H9 (cell line): Measurements from ENCODE around the gene MPC1. TPM values are rescaled to one million over a fixed set of nuclear protein-coding genes. Genes with fewer than 3 reads are reported as not detected.

Experiments
- DNase-seq: peaks from one replicate; pipeline ENCODE4 v3.0.0-alpha.2; 2017
- H2AFZ ChIP-seq: one replicate; pipeline ENCODE4 v1.6.1; 2013; ENCODE audit warnings: mild to moderate bottlenecking, low read length, control low read depth, moderate library complexity
- H2AK5ac ChIP-seq: 2 replicates; pipeline ENCODE4 v1.6.1; 2013; ENCODE audit warnings: low read length, control low read depth, mixed read lengths; ENCODE audit not compliant: insufficient read length
- H2BK120ac ChIP-seq: one replicate; pipeline ENCODE4 v1.6.1; 2013; ENCODE audit warnings: low read depth, mild to moderate bottlenecking, low read length, control low read depth, inconsistent platforms; ENCODE audit not compliant: poor library complexity, severe bottlenecking
- H2BK12ac ChIP-seq: 2 replicates; pipeline ENCODE4 v1.6.1; 2013; ENCODE audit warnings: low read length, control low read depth, mixed read lengths, low read depth; ENCODE audit not compliant: insufficient read length
- H2BK15ac ChIP-seq: 2 replicates; pipeline ENCODE4 v1.6.1; 2013; ENCODE audit warnings: low read depth, low read length, control low read depth
- H2BK20ac ChIP-seq: one replicate; pipeline ENCODE4 v1.6.1; 2013; ENCODE audit warnings: low read depth, mild to moderate bottlenecking, low read length, control low read depth, inconsistent platforms; ENCODE audit not compliant: poor library complexity, severe bottlenecking
- H2BK5ac ChIP-seq: 2 replicates; pipeline ENCODE4 v1.6.1; 2013; ENCODE audit warnings: low read length, control low read depth, mixed read lengths; ENCODE audit not compliant: insufficient read length
- H3K14ac ChIP-seq: 2 replicates; pipeline ENCODE4 v1.6.1; 2013; ENCODE audit warnings: low read length, control low read depth; ENCODE audit not compliant: insufficient read depth
- H3K18ac ChIP-seq: 2 replicates; pipeline ENCODE4 v1.6.1; 2013; ENCODE audit warnings: low read depth, mild to moderate bottlenecking, mixed read lengths, low read length, control low read depth; ENCODE audit not compliant: insufficient read length
- H3K23ac ChIP-seq: 2 replicates; pipeline ENCODE4 v1.6.1; 2013; ENCODE audit warnings: low read length, control low read depth, mixed read lengths, low read depth; ENCODE audit not compliant: insufficient read length
- H3K23me2 ChIP-seq: 2 replicates; pipeline ENCODE4 v1.6.1; 2013; ENCODE audit warnings: low read depth, mild to moderate bottlenecking, mixed read lengths, low read length, control low read depth; ENCODE audit not compliant: insufficient read length, poor library complexity, severe bottlenecking
- H3K27ac ChIP-seq: 2 replicates; pipeline ENCODE4 v1.5.1; 2013; ENCODE audit warnings: low read length, control low read depth, mixed read lengths, low read depth; ENCODE audit not compliant: insufficient read length
- H3K27me3 ChIP-seq: 2 replicates; pipeline ENCODE4 v1.6.1; 2013; ENCODE audit warnings: low read length, control low read depth, inconsistent platforms; ENCODE audit not compliant: insufficient read depth
- H3K4ac ChIP-seq: 2 replicates; pipeline ENCODE4 v1.6.1; 2013; ENCODE audit warnings: low read depth, mild to moderate bottlenecking, control low read depth, inconsistent platforms, low read length, moderate library complexity
- H3K4me1 ChIP-seq: 2 replicates; pipeline ENCODE4 v1.6.1; 2013; ENCODE audit warnings: low read length, control low read depth, inconsistent platforms; ENCODE audit not compliant: insufficient read depth
- H3K4me2 ChIP-seq: 2 replicates; pipeline ENCODE4 v1.6.1; 2013; ENCODE audit warnings: low read length, control low read depth, mixed read lengths; ENCODE audit not compliant: insufficient read length, insufficient read depth
- H3K56ac ChIP-seq: 2 replicates; pipeline ENCODE4 v1.6.1; 2013; ENCODE audit warnings: low read depth, mild to moderate bottlenecking, mixed read lengths, low read length, control low read depth; ENCODE audit not compliant: insufficient read length
- H3K79me1 ChIP-seq: 2 replicates; pipeline ENCODE4 v1.6.1; 2013; ENCODE audit warnings: low read depth, mild to moderate bottlenecking, moderate library complexity, low read length, control low read depth, inconsistent platforms; ENCODE audit not compliant: insufficient read depth, poor library complexity, severe bottlenecking
- H3K79me2 ChIP-seq: 2 replicates; pipeline ENCODE4 v1.6.1; 2013; ENCODE audit warnings: low read length, control low read depth, inconsistent platforms; ENCODE audit not compliant: insufficient read depth
- H3K9ac ChIP-seq: 2 replicates; pipeline ENCODE4 v1.6.1; 2013; ENCODE audit warnings: low read length, control low read depth, mixed read lengths; ENCODE audit not compliant: insufficient read length; ENCODE audit errors: extremely low read depth
- H3K9me3 ChIP-seq: one replicate; pipeline ENCODE4 v1.6.1; 2013; ENCODE audit warnings: low read depth, low read length, inconsistent platforms; ENCODE audit not compliant: control insufficient read depth
- H3T11ph ChIP-seq: one replicate; pipeline ENCODE4 v1.6.1; 2013; ENCODE audit warnings: mild to moderate bottlenecking, low read length, control low read depth, inconsistent platforms
- H4K20me1 ChIP-seq: one replicate; pipeline ENCODE4 v1.6.1; 2013; ENCODE audit not compliant: control insufficient read depth, insufficient read length, insufficient read depth
- H4K5ac ChIP-seq: 2 replicates; pipeline ENCODE4 v1.6.1; 2013; ENCODE audit warnings: low read depth, mild to moderate bottlenecking, mixed read lengths, low read length, control low read depth; ENCODE audit not compliant: insufficient read length
- H4K8ac ChIP-seq: replicated peaks from 2 replicates; pipeline ENCODE4 v1.6.1; 2013; ENCODE audit warnings: low read length, control low read depth, mixed read lengths, low read depth; ENCODE audit not compliant: insufficient read length
- H4K91ac ChIP-seq: 2 replicates; pipeline ENCODE4 v1.6.1; 2013; ENCODE audit warnings: low read depth, mild to moderate bottlenecking, moderate library complexity, mixed read lengths, low read length, control low read depth; ENCODE audit not compliant: insufficient read length
- H3K27ac Mint-ChIP-seq, 3 experiments: 2 replicates in 2 of 3; 3 replicates in 1 of 3; pipeline ENCODE4 v1.8.0; 2020 to 2021; ENCODE audit warnings: mixed read lengths in 3 of 3, mild to moderate bottlenecking in 1 of 3, moderate library complexity in 1 of 3
- H3K27me3 Mint-ChIP-seq: 2 replicates; pipeline ENCODE4 v1.8.0; 2021; ENCODE audit warnings: low read depth, mild to moderate bottlenecking, moderate library complexity, mixed read lengths
- H3K36me3 Mint-ChIP-seq, 3 experiments: 2 replicates in 2 of 3; 3 replicates in 1 of 3; pipeline ENCODE4 v1.8.0; 2020 to 2021; ENCODE audit warnings: low read depth in 3 of 3, mixed read lengths in 3 of 3; ENCODE audit not compliant: insufficient read depth in 1 of 3
- H3K4me1 Mint-ChIP-seq, 2 experiments: 2 replicates each; pipeline ENCODE4 v1.8.0; 2020; ENCODE audit warnings: mixed read lengths in 2 of 2
- H3K4me3 Mint-ChIP-seq, 2 experiments: 2 replicates in 1 of 2; 3 replicates in 1 of 2; pipeline ENCODE4 v1.8.0; 2020 to 2021; ENCODE audit warnings: mild to moderate bottlenecking in 2 of 2, mixed read lengths in 2 of 2, moderate library complexity in 1 of 2
- H3K9me3 Mint-ChIP-seq, 2 experiments: 2 replicates in 1 of 2; 3 replicates in 1 of 2; pipeline ENCODE4 v1.8.0; 2020; ENCODE audit warnings: mild to moderate bottlenecking in 2 of 2, mixed read lengths in 2 of 2, moderate library complexity in 1 of 2
- CTCF ChIP-seq: fragments of 200-600 bp; sonication (generic); conservative IDR thresholded peaks from 3 replicates; pipeline ENCODE4 v1.8.0; 2021; ENCODE audit warnings: antibody characterized with exemption, mild to moderate bottlenecking
- WGBS: extraction: QIAGEN DNeasy Blood & Tissue Kit; methylation state at CpG from one replicate; pipeline ENCODE4 v1.1.7; 2013; ENCODE audit warnings: missing lambda C conversion rate, low lambda C conversion rate, mixed read lengths; ENCODE audit not compliant: insufficient read length; ENCODE audit errors: extremely low coverage; 5-methylcytosine and 5-hydroxymethylcytosine counted together
- total RNA-seq: library from RNA; stranded (reverse); gene quantifications from 2 replicates; pipeline ENCODE4 v1.2.1, GENCODE V29; 2021

MPC1 gene
- total RNA-seq, 1 experiment from 2014 or later: 10.0 TPM

GRCh38 chr6:166375013-166375412 is 7.7 kb downstream of the MPC1 start:
- no peak overlapping the region for H3K4me2 ChIP-seq
- H3K9me3 Mint-ChIP-seq: no peaks in the 10 kb centered on the region
- 0 out of 7 replicates have a peak overlapping the region, but pooled peaks of 1 of the 3 experiments have one; percentile 45 for H3K27ac Mint-ChIP-seq
- no peak overlapping the region for H4K91ac ChIP-seq
- H3K9me3 ChIP-seq: no peaks in the 10 kb centered on the region
- peaks cover 4% of the 10 kb centered on the region; the same call in 1 of the 2 replicates for H3K4me1 ChIP-seq
- no peak overlapping the region for H3K23ac ChIP-seq
- no peak overlapping the region for H3K18ac ChIP-seq
- H2AFZ ChIP-seq: no peak overlapping the region
- H3K4ac ChIP-seq: no peak overlapping the region
- H2BK20ac ChIP-seq: no peak overlapping the region
- H3K9ac ChIP-seq: no peak overlapping the region
- H3K23me2 ChIP-seq: no peaks in the 10 kb centered on the region
- H3K79me2 ChIP-seq: no peaks in the 10 kb centered on the region
- no peak overlapping the region for H2BK120ac ChIP-seq
- no peak overlapping the region for H3K4me3 Mint-ChIP-seq
- H4K5ac ChIP-seq: no peak overlapping the region
- H3K4me1 Mint-ChIP-seq: peaks cover 5 to 16% of the 10 kb centered on the region in 2 experiments
- H3K79me1 ChIP-seq: no peaks in the 10 kb centered on the region
- no peaks in the 10 kb centered on the region for H3K27me3 Mint-ChIP-seq
- no peak for DNase-seq
- H3K27me3 ChIP-seq: no peaks in the 10 kb centered on the region
- no peak overlapping the region for H2BK15ac ChIP-seq
- no peak overlapping the region for H4K8ac ChIP-seq
- H3T11ph ChIP-seq: no peak overlapping the region
- H3K36me3 Mint-ChIP-seq: peaks cover 0 to 3% (median 2%) of the 10 kb centered on the region in 3 experiments; a peak in 1 of 7 replicates
- no peak overlapping the region for H2BK12ac ChIP-seq
- TF ChIP-seq CTCF: no peak
- no peak overlapping the region for H3K27ac ChIP-seq
- WGBS: no CpG with 5 or more reads among the region's 1 CpG
- H2AK5ac ChIP-seq: no peak overlapping the region
- no peak overlapping the region for H3K14ac ChIP-seq
- H4K20me1 ChIP-seq: no peaks in the 10 kb centered on the region
- no peak overlapping the region for H3K56ac ChIP-seq
- no peak overlapping the region for H2BK5ac ChIP-seq
